CD4-positive, alpha-beta T cell treated with Interleukin-1 beta for 1 hour (primary cell): ENCODE data around the gene ARHGEF3.
"Not testable (repeated sequence)": the region's sequence is repeated elsewhere in the genome, so short reads cannot be mapped to it uniquely, and the experiment has no call there.

Experiments used
- DNase-seq, 2 donors: peaks; one replicate each; pipeline ENCODE4 v3.0.0-alpha.2; 2020 to 2022

The ARHGEF3 gene

DNA sequence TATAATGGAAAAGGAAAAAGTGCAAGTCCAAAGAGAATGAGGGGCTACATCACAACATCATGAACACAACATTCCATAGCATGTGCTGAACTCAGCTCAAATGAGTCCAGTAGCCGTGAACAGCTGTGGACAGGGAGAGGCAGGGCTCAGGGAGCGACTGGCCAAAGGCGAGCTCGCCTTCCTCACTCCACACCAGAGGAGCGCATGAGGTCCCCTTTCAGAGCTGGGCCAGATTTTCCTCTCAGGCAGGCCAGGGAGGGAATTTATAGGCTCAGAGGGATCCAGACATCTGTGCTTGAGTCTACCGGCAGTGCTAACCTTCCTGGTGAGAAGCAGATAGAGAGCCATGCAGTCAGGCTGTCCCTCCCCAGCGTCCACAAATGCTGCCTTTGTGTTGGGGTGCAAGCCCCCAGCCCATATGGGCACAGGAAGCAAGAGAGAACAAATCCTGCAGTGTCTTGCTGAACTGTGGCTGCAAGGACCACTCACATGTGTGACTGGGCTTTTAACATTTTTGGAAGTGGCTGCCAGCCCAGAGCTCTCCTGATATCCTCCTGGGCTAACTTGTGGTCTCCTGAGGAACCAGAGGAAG, 32.5 kb downstream of the ARHGEF3 start:
- no peak for DNase-seq

DNA sequence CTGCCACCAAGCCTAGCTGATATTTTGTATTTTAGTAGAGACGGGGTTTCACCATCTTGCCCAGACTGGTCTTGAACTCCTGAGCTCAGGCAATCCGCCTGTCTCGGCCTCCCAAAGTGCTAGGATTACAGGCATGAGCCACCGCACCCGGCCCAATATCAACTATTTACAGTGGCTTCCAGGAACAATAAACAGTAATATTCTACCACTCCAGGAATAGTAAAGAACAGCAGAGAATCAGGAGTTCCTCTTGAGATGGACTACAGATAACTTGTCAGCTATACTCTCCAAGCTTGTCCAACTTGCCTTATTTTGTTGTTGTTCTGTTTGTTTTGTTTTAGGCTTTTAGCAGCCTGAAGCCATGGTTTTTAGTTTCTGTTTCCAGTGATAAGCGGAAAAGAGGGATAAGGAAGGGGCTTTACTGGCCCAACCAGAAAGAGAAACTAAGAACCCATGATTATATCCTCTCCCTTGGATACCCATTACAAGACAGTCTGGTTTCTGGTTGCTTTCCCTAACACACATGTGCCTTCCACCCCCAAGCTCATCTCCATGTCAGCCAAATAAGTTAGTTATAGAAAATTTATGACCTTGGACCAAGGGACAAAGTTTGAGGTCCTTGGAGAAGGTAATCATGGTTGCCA, 36.7 kb downstream of the ARHGEF3 start:
- no peak for DNase-seq

DNA sequence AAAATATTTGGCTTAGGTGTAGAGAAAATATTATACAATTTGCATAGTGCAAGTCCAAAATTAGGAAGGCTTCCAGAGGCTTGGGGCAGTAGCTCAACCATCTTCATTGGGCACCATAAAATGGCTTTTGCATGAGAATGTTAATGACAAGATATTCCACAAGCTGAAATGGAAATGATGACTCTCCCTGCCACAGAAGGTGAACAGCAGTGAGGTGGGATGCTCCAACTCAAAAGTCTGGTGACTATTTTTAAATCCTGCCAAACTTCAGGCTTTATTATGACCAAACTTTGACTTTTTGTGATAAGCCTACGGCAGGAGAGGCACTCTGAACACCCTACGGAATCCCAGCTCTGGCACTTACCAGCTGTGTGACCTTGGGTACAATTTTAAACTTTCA, 37.6 kb downstream of the ARHGEF3 start:
- no peak for DNase-seq

DNA sequence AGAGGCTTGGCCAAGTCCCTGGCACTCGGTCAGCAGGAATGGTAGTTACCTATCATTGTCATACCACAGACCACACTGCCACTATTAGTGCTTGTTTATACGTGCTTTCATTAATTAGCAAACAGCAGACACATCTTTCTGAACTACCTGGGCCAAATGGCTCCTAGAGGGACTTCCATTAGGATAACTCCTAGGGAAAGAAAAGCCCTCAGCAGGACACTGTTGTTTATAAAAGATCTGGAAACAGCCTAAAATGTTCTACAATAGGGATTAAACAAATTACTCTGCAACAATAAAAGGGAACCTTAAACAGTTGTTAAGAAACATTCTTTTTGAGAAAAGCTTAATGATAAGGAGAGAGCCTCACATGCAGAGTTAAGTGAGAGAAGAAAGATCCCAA, 38.5 kb downstream of the ARHGEF3 start:
- DNase-seq = no peak

DNA sequence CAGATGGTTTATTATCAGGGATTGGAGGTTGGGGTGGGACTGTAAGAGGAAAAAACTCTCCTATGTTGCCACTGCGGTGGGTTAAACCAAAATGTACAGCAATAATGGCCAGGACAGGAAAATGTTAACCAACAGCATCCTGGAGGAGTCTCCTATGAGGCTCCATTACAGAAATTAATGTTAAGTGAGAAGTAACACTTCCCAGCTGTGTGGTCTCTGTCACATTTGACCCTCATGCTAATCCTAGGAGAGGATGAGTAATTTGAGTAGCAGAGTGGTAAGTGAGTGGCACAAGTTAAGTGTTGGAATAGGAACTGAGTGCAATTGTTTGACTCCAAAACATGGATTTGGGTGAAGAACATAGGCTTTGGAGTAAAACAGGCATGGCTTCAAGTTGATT, 39.0 kb downstream of the ARHGEF3 start:
- DNase-seq = no peak

DNA sequence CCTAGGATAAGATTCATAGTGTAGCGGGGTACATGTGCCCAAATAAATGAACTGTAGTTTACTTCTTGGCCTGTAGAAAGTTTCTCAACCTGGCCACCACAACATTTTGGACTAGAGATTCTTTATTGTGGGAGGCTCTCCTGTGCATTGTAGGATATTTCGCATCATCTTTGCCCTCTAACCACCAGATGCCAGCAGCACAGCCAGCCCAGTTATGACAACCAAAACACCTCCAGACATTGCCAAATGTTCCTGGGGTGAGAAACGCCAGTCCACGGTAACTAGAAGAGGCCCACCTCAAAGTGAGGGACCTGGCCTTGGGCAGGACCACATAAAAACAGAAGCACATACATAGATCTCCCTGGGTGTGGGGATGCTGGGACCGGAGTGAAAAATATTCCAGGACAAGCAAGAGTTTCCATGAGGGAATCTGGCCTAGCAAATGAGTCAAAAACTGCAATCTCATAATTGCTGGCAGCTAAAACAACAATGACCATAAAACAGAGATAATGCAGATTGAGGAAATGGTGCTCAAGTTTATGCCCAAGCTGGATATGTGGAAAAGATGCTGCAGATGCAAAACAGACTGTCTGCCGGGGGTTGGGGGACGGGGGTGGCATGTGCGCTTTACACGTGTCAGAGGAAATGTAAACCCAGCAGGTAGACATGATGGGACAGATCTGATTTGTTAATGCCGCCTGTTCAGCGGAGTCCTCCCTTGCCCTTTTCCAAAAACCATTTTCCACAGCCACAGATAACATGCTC, 39.7 kb downstream of the ARHGEF3 start:
- DNase-seq = no peak

DNA sequence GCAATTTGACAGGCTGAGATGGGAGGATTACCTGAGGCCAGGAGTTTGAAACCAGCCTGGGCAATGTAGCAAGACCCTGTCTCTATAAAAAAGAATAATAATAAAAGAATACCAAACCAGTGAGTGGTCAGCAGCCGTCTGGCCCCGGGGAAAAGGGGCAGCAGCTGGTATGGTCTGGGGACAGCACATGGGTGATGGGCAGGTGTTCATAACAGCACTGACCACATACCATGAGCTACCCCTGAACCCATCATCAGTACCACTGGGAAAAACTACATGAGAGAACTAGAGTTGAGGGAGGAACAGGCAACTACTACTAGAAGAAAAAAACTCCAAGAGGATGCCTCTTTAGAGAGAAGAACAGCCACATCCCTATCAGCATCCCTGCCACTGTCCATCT, 40.7 kb downstream of the ARHGEF3 start:
- DNase-seq = no peak

DNA sequence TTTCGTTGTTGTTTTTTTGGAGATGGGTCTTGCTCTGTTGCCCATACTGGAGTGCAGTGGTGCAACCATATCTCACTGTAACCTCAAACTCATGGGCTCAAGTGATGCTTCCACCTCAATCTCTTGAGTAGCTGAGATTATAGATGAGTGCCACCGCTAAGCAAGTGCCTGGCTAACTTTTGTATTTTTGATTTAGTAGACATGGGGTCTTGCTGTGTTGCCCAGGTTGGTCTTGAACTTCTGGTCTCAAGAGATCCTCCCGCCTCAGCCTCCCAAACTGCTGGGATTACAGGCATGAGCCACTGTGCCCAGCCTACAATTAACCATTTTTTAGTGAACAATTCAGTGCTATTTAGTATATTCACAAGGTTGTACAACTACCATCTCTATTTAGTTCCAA, 42.2 kb downstream of the ARHGEF3 start:
- no peak for DNase-seq

DNA sequence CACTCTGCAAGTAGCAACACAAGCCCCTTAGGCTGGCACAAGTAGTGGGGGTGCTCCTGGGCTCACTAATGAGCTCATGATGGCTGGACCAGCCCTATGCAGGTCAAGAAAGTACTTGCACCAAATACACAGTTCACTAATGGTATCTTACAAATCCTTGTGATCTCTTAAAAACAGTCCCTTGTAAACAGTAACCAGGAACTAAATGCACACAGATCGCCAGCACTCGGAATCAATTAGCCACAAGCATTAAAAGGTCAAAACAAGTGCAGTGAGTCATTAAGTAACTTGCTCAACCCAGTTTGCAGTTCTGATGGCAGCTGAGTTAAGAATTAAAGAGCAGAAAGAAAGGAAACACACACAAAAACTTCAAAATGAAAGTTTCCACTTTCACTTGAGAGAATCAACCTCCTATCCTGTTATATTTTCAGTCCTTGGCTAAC, 43.2 kb downstream of the ARHGEF3 start:
- peak; percentile 51 to 54 for DNase-seq

DNA sequence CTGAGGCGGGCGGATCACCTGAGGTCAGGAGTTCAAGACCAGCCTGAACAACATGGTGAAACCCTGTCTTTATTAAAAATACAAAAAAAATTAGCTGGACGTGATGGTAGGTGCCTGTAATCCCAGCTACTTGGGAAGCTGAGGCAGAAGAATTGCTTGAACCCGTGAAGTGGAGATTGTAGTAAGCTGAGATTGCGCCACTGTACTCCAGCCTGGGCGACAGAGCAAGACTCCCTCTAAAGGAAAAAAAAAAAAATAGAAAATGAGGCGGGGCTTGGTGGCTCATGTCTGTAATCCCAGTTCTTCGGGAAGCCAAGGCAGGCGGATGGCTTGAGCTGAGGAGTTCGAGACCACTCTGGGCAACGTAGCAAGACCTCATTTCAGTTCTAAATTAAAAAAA, 43.7 kb downstream of the ARHGEF3 start:
- not testable (repeated sequence) for DNase-seq

DNA sequence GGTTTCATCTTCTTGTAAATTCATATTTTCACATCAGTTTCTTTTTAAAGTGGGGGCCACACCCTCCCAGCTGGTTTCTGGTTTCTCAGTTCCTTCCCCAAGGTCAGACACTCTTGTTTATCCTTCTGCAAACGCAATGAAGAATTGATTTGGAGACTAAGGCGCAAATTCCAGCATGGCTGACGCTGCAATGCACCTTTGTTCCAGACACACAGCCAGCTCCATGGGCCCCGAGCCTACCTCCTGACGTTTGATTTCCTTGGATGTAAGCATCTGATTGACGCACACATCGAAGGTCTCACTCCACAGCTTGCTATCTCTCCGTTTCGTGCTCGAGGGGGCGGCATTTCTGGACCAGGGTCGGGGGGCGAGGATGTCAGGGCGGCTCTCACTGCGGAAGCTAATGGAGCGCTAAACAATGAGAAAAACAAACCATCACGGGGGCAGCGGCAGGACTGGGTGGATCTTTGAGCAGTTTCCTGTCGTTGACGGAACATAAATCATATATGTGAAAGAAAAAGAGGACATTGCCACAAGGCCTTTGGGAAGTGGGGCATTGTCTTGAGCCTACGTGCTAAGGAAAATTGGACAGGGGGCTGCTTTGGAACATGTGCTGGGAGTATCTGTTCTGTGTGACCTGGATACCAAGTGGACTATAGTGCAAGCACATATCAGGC, 46.9 kb downstream of the ARHGEF3 start:
- DNase-seq = peak; percentile 35

DNA sequence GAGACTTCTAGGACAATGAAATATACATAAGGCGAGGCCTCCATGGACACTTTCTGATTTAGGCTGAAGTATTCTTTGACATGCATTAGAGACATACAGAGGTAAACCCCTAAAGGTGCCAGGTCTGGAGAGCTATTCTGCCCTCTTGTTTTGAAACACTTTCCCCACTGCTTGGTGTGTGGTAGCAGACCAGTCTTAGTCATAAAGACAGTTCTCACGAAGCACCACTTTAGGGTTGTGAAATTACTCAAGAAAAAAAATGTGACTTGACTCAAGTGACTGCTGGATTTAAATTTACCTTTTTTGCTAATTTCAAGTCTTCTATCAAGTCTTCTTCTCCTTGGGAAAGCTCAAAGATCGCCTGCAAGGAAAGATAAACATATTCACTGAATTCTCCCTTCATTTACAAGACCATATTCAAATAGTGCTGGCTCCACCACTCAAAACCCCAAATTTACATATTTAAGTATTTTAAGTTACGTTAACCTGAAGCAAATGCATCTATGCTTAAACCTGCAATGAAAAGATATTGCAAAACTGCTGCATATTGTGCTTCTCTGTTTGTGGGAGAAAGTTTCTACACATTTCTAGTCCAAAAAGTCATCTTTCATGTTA, 48.4 kb downstream of the ARHGEF3 start:
- peak in 1 of 2 donors; percentile 35 for DNase-seq

DNA sequence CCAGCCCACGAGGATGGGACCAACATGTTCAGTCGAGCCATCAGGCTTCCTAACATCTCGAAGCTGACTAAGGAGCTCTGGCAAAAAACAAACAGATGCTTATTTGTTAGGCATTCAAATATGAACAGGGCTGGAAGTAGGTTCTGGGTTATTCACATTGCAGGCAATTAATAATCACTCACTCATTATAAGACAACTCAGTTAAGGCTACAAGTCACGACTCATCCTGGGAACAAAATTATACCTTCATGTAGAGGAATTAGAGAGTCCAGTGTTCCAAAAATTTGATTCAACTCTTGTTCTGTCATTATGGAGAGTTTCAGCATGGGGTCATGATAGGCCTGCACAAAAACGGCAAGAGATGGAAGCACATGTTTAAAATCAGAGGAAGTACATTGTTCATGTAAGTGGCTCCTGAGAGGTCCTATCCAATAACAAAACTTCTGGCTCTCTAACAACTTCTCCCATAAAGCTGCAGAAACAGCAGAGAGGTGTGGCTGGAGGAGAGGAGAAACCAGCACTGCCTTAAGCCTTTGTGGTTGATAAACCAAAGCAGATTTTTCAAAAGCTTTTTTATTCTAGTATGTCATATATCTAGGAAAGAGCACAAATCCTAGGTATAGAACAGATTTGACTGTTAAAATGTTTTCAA, 50.6 kb downstream of the ARHGEF3 start:
- DNase-seq = no peak

DNA sequence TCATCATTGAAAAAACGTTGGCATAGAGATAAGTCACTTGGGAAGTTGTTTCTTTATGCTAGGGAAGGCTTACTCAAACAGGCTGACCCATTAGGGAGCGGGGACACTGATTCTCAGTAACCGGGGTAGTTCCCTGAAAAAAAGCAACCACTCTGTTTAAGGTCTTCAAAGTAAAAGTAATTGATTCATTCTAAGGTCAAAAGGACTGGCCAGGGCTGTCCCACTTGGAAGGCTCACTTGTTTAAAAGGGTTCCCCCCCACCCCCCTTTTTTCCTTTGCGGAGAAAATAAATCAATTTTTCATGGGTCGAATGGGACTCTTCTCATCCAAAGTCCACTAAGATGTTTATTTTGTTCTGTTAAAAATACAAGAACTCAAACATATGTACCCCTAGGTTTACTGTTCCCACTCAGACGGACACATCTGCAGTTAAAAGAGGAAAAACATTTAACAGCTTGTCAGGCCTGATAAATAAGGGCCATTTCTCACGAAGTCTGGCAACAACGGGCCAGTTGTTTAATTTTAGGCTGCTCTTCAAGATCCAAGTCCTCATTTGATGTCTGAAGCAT, 53.0 kb downstream of the ARHGEF3 start:
- no peak for DNase-seq

DNA sequence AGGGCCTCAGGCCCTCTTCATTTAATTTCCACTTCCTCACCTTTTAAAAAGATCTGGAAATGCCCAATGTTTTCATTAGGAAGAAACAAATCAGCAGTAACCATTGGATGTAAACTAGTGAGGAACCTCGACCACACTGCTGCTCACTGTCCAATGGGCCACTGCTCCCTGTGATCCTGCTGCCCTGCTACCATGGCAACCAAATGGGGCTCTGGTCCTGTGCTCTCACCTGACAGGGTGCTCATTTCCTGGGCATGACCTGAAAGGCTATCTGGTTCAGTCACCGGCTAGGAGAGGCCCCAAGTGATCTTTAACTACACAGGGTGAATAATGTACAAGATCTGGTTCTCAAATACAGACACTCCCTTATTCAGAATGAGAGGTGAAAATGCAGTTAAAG, 54.6 kb downstream of the ARHGEF3 start:
- DNase-seq = no peak

DNA sequence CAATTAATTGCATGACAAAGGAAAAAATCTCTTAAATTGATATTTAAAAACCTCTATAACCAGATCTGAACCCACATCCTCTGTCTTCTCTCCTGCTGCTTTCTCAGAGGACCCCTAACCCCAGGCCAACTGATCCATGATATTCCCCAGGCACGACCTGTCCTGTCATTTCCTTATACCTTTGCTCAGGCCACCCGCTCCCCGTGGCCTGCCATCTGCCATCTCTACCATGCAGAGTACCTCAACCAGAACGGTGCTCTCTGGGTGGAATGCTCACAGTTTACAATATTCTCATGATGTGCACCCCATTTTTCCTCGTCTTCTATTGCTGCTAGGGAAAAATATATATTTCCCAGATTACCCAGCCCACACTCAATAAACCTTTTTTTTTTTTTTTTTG, 57.7 kb downstream of the ARHGEF3 start:
- no peak for DNase-seq

DNA sequence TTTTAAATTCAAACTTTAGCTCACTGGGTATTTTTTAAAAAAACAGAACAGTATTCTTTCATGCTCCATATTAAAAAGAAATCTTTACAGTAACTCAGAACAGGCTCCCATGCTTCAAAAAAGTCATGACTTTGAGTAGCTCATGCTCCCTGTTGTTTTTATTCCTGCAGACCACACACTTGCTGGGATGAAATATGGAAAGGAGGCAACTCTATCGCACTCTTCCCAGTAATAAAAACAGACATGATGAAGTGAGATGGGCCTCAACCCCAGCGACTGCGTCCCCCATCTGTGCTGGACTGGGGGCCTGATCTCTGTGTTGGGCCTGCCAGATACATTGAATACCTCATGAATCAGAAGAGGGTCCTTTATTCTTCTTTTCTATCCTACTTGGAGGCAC, 58.9 kb downstream of the ARHGEF3 start:
- DNase-seq = no peak

DNA sequence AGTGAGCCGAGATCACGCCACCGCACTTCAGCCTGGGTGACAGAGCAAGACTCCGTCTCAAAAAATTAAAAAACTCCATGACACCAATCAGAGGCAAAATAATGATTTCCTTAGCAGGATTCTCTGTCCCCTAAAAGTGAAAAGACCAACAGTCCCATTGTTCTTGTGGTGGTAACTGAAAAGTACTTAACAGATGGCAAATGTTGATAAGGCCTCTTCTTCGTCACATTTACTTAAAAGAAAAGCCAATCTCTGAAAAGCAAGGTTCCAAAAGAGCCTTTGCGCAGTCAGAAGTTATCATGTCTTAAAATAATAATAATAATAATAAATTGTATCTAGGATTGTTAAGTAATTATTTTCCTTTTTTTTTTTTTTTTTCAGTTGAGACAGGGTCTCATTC, 62.7 kb downstream of the ARHGEF3 start:
- no peak for DNase-seq

DNA sequence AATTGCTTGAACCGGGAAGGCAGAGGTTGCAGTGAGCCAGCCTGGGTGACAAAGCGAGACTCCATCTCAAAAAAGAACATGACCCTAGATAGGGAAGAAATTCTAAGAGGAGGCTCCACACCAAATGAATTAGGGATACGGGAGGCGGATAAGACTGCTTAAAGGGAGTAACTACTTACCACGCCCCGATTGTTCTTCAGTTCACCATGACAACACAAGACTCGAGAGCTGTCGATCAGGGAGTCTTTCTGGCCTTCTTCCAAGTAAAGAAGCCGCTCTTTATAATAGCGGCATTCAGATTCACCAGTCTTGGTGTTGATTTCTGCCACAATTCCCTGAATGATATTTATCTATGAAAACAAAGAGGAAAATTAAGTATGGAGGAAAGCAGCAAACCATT, 64.7 kb downstream of the ARHGEF3 start:
- no peak for DNase-seq

DNA sequence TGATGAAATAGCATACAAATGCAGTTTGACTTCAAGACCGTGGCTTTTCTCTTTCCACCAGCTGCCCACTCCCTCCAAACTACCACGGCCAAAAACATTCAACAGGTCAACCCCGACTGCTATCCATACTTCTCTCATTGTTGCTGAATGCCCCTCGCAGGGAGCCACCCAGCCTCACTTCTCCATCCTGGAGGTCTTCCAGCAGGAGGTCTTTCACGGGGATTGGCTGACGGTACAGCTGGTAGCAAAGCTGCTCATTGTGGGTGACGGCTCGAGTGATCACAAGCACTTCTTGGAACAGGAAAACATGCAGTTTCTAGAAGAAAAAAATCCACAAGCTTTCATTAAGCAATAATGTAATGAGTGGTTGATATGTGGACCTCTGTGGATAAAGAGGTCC, 69.6 kb downstream of the ARHGEF3 start:
- no peak for DNase-seq

DNA sequence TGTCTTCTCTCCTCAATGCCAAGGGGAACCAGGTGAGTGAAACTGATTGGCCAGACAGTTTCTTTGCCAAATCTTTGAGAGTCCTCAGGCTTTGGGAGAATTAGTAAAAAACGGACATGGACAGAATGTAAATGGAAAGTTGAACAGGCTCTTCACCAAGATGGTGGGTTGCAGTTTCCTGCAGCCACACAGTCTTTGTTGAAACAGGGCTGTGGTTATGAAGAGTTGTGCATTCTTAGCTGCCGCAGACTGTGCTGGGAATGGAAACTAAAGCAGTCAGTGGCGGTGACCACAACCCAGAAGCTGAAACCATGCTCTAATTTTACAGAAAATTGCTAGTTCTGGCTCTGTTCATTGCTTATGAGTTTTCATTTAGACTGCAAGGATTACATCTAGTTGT, 76.6 kb downstream of the ARHGEF3 start:
- DNase-seq = peak; percentile 55 to 62

DNA sequence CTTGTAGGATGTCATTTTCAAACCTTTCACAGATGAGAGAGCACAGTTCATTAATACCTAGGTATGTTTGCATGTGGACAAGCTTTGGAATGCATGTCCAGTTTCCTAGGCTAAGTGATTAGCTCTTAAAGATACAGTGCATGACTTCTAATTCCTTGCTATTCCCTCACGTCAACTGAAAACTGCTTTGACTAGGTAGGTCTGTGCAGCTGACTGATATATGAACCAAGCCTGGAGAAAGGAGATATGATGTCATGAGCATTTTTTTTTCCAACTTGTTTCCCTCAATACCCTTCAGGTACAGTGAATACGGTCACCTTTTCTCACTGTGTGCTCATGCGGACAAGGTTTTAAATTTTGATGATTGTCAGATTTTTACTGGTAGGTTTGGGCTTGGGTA, 77.1 kb downstream of the ARHGEF3 start:
- no peak for DNase-seq
